HepG2 (cell line): ENCODE measurements around the gene LASP1. TPM values are rescaled to one million over a fixed set of nuclear protein-coding genes. Genes with fewer than 3 reads are reported as not detected.

Experiments
- ARID3A ChIP-seq: IDR thresholded peaks from 2 replicates; pipeline ENCODE4 v1.6.1; 2012; ENCODE audit warnings: low read depth, low read length, improper control_type of control experiment
- GLI4 ChIP-seq: sonication (generic); formaldehyde crosslinking; IDR thresholded peaks from 2 replicates; pipeline ENCODE4 v1.5.1; 2020; ENCODE audit warnings: missing genetic modification reagents, mild to moderate bottlenecking, moderate library complexity, borderline replicate concordance
- NCOA5 ChIP-seq: sonication (generic); formaldehyde crosslinking; IDR thresholded peaks from 2 replicates; pipeline ENCODE4 v1.4.0; 2020; ENCODE audit warnings: missing genetic modification reagents
- PHF20 ChIP-seq: sonication (generic); formaldehyde crosslinking; IDR thresholded peaks from 2 replicates; pipeline ENCODE4 v1.5.0; 2020; ENCODE audit warnings: mild to moderate bottlenecking, missing genetic modification reagents
- TFAP4 ChIP-seq: sonication (generic); IDR thresholded peaks from 2 replicates; pipeline ENCODE4 v1.6.1; 2016; ENCODE audit warnings: low read depth, borderline replicate concordance
- TFDP2 ChIP-seq: sonication (generic); formaldehyde crosslinking; IDR thresholded peaks from 2 replicates; pipeline ENCODE4 v1.4.0; 2020; ENCODE audit warnings: missing genetic modification reagents
- ZNF407 ChIP-seq: sonication (generic); formaldehyde crosslinking; IDR thresholded peaks from one replicate; pipeline ENCODE4 v1.5.1; 2020; ENCODE audit warnings: mild to moderate bottlenecking, missing genetic modification reagents; ENCODE audit errors: not compliant biosample characterization
- ZNF547 ChIP-seq: sonication (generic); formaldehyde crosslinking; IDR thresholded peaks from 2 replicates; pipeline ENCODE4 v1.5.1; 2020; ENCODE audit warnings: mild to moderate bottlenecking, missing genetic modification reagents
- ZNF552 ChIP-seq: sonication (generic); formaldehyde crosslinking; IDR thresholded peaks from 2 replicates; pipeline ENCODE4 v1.9.0; 2022; ENCODE audit warnings: missing genetic modification reagents, mild to moderate bottlenecking, borderline replicate concordance
- polyA plus RNA-seq, 8 experiments: library from polyadenylated mRNA; depleted of rRNA in 3 of 8; stranded (reverse) in 7 of 8; unstranded in 1 of 8; fragments of >200 nt; fragmentation: Illumina TruSeq in 4 of 8; extraction: Trizol in 4 of 8; gene quantifications; 2 replicates each; pipeline versions ENCODE4 v1.2.1 to v1.2.3, GENCODE V29; 2011 to 2016; ENCODE audit warnings: low read depth in 4 of 8, missing spikeins in 1 of 8, mixed read lengths in 1 of 8; ENCODE audit not compliant: insufficient read depth in 1 of 8
- total RNA-seq, 5 experiments: library from RNA; depleted of rRNA; stranded (reverse); fragments of >200 nt; fragmentation: Illumina TruSeq; extraction: Trizol; gene quantifications; 2 replicates each; pipeline ENCODE4 v1.2.3, GENCODE V29; 2016; ENCODE audit warnings: low read depth in 1 of 5

Gene LASP1
- total and polyA plus RNA-seq, 2 of the 13 experiments (the other 11 are each of a cell fraction or from before 2014, with no cell fraction given) = 70.1 to 97.0 TPM

GRCh38 chr17:38870259-38871165, 654 bp downstream of the LASP1 start (continued):
- no peak for TF ChIP-seq ZNF407 (CRISPR knock-in tag)
- TF ChIP-seq ARID3A = no peak
- no peak for TF ChIP-seq TFDP2
- TF ChIP-seq TFAP4 = no peak
- no peak for TF ChIP-seq NCOA5 (CRISPR knock-in tag)
- no peak; the same call in none of the 2 replicates for TF ChIP-seq PHF20 (CRISPR knock-in tag)
- peak; percentile 37; the same call in 1 of the 2 replicates for TF ChIP-seq ZNF547 (CRISPR knock-in tag)
- no peak for TF ChIP-seq GLI4 (CRISPR knock-in tag)
- no peak; the same call in 1 of the 2 replicates for TF ChIP-seq ZNF552
